ENCODE data around the gene ZNF462.
"Not testable (repeated sequence)": the region's sequence is repeated elsewhere in the genome, so short reads cannot be mapped to it uniquely, and the experiment has no call there.

Gene ZNF462

DNA sequence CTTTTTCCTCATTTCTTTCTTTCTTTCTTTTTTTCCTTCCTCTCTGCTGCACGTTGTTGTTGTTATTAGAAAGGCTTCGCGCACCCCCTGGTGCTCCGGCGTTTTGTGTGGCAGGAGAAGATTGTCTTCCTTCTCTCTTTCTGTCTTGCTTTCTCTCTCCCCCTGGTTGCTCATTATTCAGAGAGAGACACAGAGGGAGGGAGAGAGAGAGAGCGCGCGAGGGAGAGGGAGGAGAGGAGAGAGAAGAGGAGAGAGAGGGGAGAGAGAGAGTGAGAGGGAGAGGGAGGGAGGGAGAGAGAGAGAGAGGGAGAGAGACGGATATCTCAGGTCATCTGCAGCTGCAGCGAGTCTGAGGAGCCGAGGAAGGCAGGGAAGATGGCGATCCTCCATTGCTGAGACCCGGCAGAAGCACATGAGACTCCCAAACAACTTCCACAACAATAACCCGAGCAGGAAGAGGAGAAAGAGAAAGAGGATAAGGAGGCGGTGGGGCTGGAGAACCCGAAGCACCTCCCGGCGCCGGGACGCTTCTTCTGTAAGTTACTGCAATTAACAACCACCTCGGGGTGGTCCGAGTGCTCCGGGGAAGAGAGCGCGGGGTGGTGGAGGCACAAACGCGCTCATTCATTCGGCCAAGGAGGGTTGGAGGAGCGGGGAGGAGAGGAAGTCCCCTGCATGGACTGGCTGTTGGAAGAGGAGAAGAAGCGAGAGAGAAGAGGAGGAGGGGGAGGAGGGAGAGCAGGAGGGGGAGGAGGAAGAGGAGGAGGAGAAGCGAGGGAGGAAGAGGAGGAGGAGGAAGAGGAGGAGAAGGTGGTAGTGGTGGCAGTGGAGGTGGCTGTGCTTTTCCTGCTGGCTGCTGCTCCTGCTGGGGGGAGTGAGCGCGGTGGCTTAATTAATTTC, at the start of gene ZNF462:
Gene ZNF462, plus strand, starts transcription at position 346 of the 900 bp plus-strand sequence. CDS start 60,218 bp downstream, outside the sequence.
- no peak within 1 kb of the TSS for H3K27ac Mint-ChIP-seq
- peak within 1 kb of the TSS; percentile 83 for H3K4me3 Mint-ChIP-seq
- no peaks in the 10 kb centered on the region for H3K9me3 Mint-ChIP-seq (ENCODE audit: low read depth)
- peaks cover 33% of the 10 kb centered on the region for H3K4me1 Mint-ChIP-seq (ENCODE audit: low read depth)
- H3K27me3 Mint-ChIP-seq = peaks cover 52% of the 10 kb centered on the region
- H3K36me3 Mint-ChIP-seq = peaks cover 2% of the 10 kb centered on the region

DNA sequence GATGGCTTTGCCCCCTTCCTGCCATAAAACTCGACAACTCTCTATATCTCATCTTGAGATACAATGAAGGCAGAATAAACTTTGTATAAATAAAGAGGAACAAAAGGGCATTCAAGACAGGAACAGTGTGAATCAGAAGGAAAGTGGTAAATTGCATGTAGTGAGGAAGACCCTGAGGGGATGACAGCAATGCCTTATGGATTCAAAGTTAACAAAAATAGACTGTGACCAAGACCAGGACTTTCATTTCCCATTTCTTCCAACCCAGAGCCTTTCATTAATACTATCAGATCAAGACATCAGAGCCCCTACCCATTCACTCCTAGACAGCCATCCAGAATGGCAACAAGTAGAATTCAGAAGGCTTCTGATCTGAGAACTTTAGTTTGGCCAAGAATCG, 46.4 kb upstream of the ZNF462 start:
- Mint-ChIP-seq H3K4me1 (ENCODE audit: low read depth) (no peaks in the 10 kb centered on the region), H3K36me3 (no peaks in the 10 kb centered on the region), H3K27ac (no peak overlapping the region), H3K27me3 (no peaks in the 10 kb centered on the region), H3K9me3 (ENCODE audit: low read depth) (peaks cover 8% of the 10 kb centered on the region), H3K4me3 (no peak overlapping the region)

- Mint-ChIP-seq H3K4me3 (no peak overlapping the region), H3K9me3 (ENCODE audit: low read depth) (peaks cover 5% of the 10 kb centered on the region), H3K36me3 (no peaks in the 10 kb centered on the region), H3K4me1 (ENCODE audit: low read depth) (no peaks in the 10 kb centered on the region), H3K27ac (no peak overlapping the region), H3K27me3 (no peaks in the 10 kb centered on the region)
Measured at GRCh38 chr9:106818034-106818433, 44.9 kb upstream of the ZNF462 start.

DNA sequence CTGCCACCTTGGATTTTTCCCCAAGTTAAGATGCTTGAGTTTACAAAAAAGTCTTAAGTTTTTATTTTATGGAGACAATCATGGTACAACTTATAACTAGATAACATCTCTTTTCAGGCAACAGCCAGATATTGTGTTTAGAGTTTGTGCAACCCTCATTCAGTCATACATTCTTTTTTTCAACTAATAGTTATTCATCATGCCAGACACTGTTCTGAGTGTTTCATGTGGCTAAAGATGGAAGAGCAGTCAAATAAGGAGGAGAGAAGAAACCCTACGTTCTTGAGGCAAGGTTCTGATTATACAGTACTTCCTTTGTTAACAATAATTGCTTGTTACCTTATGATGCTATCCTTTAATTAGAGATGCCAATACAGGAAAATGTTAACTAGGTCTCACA, 42.1 kb upstream of the ZNF462 start:
- no peaks in the 10 kb centered on the region for H3K9me3 Mint-ChIP-seq (ENCODE audit: low read depth)
- no peaks in the 10 kb centered on the region for H3K27me3 Mint-ChIP-seq
- H3K4me1 Mint-ChIP-seq (ENCODE audit: low read depth) = no peaks in the 10 kb centered on the region
- no peak overlapping the region for H3K27ac Mint-ChIP-seq
- H3K4me3 Mint-ChIP-seq = no peak overlapping the region
- no peaks in the 10 kb centered on the region for H3K36me3 Mint-ChIP-seq

DNA sequence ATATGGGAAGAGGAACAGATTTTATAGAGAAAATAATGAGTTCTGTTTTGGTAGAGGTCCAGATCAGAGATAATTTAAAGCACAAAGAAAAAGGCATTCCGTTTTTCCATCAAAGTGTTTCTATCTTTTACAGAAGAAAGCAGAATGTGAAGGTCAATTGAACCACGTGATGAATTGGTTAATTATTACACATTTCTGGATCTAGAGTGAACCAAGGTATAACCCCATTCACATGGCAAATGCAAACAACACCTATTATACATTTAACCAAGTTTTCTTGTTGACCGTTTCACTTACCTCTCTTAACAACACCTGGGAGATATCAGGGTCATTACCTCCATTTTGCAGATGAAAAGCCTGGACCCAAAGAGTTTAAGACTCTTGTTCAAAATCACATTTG, 34.9 kb upstream of the ZNF462 start:
- H3K27me3 Mint-ChIP-seq = no peaks in the 10 kb centered on the region
- no peaks in the 10 kb centered on the region for H3K4me1 Mint-ChIP-seq (ENCODE audit: low read depth)
- H3K36me3 Mint-ChIP-seq = no peaks in the 10 kb centered on the region
- no peak overlapping the region for H3K27ac Mint-ChIP-seq
- no peak overlapping the region for H3K4me3 Mint-ChIP-seq
- no peaks in the 10 kb centered on the region for H3K9me3 Mint-ChIP-seq (ENCODE audit: low read depth)

- Mint-ChIP-seq H3K36me3 (no peaks in the 10 kb centered on the region), H3K4me1 (ENCODE audit: low read depth) (no peaks in the 10 kb centered on the region), H3K9me3 (ENCODE audit: low read depth) (peaks cover under 1% of the 10 kb centered on the region), H3K4me3 (no peak overlapping the region), H3K27ac (no peak overlapping the region), H3K27me3 (peaks cover 4% of the 10 kb centered on the region)
Measured at GRCh38 chr9:106828965-106829364, 34.0 kb upstream of the ZNF462 start.

- peaks cover 3% of the 10 kb centered on the region for H3K9me3 Mint-ChIP-seq (ENCODE audit: low read depth)
- peaks cover 4% of the 10 kb centered on the region for H3K27me3 Mint-ChIP-seq
- no peak overlapping the region for H3K4me3 Mint-ChIP-seq
- no peaks in the 10 kb centered on the region for H3K36me3 Mint-ChIP-seq
- H3K27ac Mint-ChIP-seq = no peak overlapping the region
- no peaks in the 10 kb centered on the region for H3K4me1 Mint-ChIP-seq (ENCODE audit: low read depth)
Measured at GRCh38 chr9:106829666-106830408, 33.1 kb upstream of the ZNF462 start.

DNA sequence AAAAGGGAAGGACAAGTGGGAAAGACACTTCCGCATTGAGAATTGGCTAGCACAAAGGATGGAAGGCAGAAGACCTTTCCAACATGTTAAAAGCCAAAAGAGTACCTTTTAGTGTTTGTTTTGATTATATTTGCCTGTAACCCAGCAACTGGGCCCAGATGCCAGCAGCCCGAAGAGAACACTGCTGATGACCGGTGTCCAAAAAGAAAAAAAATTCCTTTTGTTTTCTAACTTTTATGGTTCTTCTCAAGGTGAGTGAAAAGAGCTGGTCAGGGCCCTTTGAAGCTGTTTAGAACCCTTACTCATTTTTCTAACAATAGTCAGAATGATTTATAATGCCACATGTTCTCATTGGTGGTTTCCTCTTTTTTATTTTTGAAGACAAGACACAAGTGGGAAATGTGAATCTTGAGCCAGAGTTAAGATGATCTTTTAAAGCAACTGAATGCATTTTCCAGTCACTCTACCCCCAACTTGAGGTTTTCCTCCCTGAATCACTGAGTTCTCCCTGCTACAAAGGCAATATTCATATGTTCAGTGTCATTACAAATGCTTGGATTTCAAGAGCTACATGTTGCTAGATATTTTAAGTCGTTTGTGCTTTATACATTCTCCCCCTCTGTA, 32.3 kb upstream of the ZNF462 start:
- Mint-ChIP-seq H3K4me1 (ENCODE audit: low read depth) (no peaks in the 10 kb centered on the region), H3K9me3 (ENCODE audit: low read depth) (peaks cover 6% of the 10 kb centered on the region), H3K4me3 (no peak overlapping the region), H3K27me3 (peaks cover 4% of the 10 kb centered on the region), H3K27ac (no peak overlapping the region), H3K36me3 (no peaks in the 10 kb centered on the region)

DNA sequence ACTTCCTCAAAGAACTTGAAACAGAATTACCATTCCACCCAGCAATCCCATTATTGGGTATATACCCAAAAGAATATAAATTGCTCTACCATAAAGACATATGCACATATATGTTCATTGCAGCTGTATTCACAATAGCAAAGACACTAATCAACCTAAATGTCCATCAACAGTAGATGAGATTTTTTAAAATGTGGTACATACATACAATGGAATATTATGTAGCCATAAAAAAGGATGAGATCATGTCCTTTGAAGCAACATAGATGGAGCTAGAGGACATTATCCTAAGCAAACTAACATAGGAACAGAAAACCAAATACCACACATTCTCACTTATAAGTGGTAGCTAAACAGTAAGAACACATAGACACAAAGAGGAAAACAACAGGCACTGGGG, 28.1 kb upstream of the ZNF462 start:
- Mint-ChIP-seq H3K27me3 (peaks cover 4% of the 10 kb centered on the region), H3K4me3 (no peak overlapping the region), H3K9me3 (ENCODE audit: low read depth) (peaks cover 6% of the 10 kb centered on the region), H3K4me1 (ENCODE audit: low read depth) (no peaks in the 10 kb centered on the region), H3K36me3 (no peaks in the 10 kb centered on the region), H3K27ac (no peak overlapping the region)

DNA sequence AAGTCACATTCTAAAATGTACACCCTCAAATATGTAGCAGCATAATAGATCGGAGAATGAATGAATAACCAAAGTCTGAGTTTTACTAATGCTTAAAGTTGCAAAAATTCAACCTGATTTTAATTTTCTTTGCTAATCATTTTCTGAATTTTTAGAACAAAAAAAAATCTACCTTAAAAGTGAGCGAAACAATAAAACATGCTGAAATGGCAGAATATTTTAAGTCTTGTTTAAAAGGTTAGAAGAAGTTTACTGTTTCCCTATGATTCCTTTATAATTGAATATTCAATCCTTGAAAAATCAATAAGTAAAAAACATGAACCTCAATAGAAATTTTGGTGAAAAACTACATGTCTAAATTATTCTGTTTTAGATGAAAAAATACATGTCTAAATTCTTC, 27.1 kb upstream of the ZNF462 start:
- peaks cover 4% of the 10 kb centered on the region for H3K27me3 Mint-ChIP-seq
- no peaks in the 10 kb centered on the region for H3K4me1 Mint-ChIP-seq (ENCODE audit: low read depth)
- H3K9me3 Mint-ChIP-seq (ENCODE audit: low read depth) = peaks cover 6% of the 10 kb centered on the region
- H3K4me3 Mint-ChIP-seq = no peak overlapping the region
- no peaks in the 10 kb centered on the region for H3K36me3 Mint-ChIP-seq
- no peak overlapping the region for H3K27ac Mint-ChIP-seq

GRCh38 chr9:106843371-106843770, 19.6 kb upstream of the ZNF462 start:
- Mint-ChIP-seq H3K27me3 (no peaks in the 10 kb centered on the region), H3K4me3 (no peak overlapping the region), H3K9me3 (ENCODE audit: low read depth) (no peaks in the 10 kb centered on the region), H3K36me3 (no peaks in the 10 kb centered on the region), H3K27ac (no peak overlapping the region), H3K4me1 (ENCODE audit: low read depth) (no peaks in the 10 kb centered on the region)

DNA sequence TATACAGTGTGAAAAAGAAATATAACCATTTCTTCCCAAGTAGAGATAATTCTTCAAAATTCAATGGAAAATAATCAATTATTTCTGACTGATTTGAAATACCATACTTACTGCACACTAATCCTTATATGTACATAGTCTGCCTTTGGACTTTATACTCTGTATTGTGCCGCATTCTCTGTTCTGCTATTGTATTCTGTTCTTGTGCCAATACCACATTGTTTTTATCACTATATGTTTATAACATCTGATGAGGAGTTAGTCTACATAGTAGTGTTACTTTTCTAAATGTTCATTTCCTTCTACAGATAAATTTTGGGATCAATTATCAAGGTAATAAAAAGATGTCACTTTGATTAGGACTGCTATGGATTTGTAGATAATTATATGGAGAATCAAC, 16.7 kb upstream of the ZNF462 start:
- H3K9me3 Mint-ChIP-seq (ENCODE audit: low read depth) = no peaks in the 10 kb centered on the region
- H3K27me3 Mint-ChIP-seq = no peaks in the 10 kb centered on the region
- no peak overlapping the region for H3K4me3 Mint-ChIP-seq
- no peaks in the 10 kb centered on the region for H3K36me3 Mint-ChIP-seq
- H3K4me1 Mint-ChIP-seq (ENCODE audit: low read depth) = no peaks in the 10 kb centered on the region
- no peak overlapping the region for H3K27ac Mint-ChIP-seq

DNA sequence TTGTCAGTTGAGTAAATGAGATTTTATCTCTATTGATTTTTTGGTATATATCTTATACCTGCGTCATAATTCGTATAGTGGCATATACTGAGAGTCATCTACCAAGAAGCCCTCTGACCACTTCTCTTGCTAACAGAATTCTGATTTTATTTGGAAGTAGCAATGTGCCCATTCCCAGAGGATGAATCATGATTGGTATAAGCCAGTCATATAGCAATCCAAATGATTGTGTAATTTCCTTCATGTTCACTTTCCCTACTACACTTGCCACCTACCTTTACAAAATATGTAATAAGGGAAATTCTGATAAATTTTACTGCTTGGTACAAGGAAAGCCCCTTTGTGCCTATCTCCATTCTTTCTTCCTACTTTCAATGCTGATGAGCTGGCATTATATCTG, 16.1 kb upstream of the ZNF462 start:
- no peak overlapping the region for H3K4me3 Mint-ChIP-seq
- H3K4me1 Mint-ChIP-seq (ENCODE audit: low read depth) = no peaks in the 10 kb centered on the region
- no peak overlapping the region for H3K27ac Mint-ChIP-seq
- H3K36me3 Mint-ChIP-seq = no peaks in the 10 kb centered on the region
- no peaks in the 10 kb centered on the region for H3K27me3 Mint-ChIP-seq
- H3K9me3 Mint-ChIP-seq (ENCODE audit: low read depth) = no peaks in the 10 kb centered on the region

DNA sequence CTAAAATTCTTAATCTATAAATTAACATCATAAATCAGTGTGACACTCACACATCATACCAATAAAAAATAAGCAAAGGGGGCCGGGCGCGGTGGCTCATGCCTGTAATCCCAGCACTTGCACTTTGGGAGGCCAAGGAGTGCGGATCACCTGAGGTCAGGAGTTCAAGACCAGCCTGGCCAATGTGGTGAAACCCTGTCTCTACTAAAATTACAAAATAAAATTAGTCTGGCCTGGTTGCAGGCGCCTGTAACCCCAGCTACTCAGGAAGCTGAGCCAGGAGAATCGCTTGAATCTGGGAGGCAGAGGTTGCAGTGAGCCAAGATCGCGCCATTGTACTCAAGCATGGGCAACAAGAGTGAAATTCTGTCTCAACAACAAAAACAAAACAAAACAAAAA, 11.3 kb upstream of the ZNF462 start:
- H3K9me3 Mint-ChIP-seq (ENCODE audit: low read depth); H3K4me3 Mint-ChIP-seq; H3K36me3 Mint-ChIP-seq; H3K4me1 Mint-ChIP-seq (ENCODE audit: low read depth); H3K27ac Mint-ChIP-seq; H3K27me3 Mint-ChIP-seq: not testable (repeated sequence)

DNA sequence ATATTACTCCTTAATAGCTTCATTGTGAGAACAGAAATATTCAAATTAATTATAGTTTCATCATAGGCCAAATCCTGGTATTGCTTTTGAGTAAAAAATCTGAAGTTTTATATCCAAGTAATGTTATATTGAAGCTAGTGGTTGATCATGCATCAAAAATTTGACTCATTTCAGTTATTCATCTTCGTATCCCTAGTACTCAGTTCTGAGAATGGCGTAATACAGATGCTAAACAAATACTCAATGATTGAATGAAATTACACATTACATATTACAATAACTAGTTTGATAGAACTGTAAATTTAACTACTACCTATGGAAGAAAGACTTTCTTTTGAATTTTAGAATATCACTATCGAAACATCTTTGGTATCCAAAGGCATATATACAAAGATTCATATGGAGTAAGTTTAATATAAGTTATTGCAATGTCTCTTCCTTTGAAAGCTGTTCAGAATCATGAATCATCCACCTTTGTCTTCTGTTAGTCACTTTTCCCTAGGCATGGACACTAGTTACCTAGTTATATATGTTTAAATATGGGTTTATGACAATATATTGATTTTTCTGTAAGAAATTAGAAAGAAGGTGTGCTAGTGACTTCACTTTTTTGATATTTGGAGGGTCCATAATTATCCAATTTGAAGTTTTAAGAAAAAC, 5.0 kb upstream of the ZNF462 start:
- peaks cover 2% of the 10 kb centered on the region for H3K36me3 Mint-ChIP-seq
- H3K9me3 Mint-ChIP-seq (ENCODE audit: low read depth) = peaks cover 6% of the 10 kb centered on the region
- H3K27ac Mint-ChIP-seq = no peak overlapping the region
- H3K4me1 Mint-ChIP-seq (ENCODE audit: low read depth) = peaks cover 23% of the 10 kb centered on the region
- H3K4me3 Mint-ChIP-seq = no peak overlapping the region
- H3K27me3 Mint-ChIP-seq = peaks cover 36% of the 10 kb centered on the region
